Spinal cord (tissue), 10 donors: Measurements from ENCODE around the gene SRGAP2B. TPM values are rescaled to one million over a fixed set of nuclear protein-coding genes. Genes with fewer than 3 reads are reported as not detected.
"Not testable (repeated sequence)": the region's sequence is repeated elsewhere in the genome, so short reads cannot be mapped to it uniquely, and the experiment has no call there.

Source experiments
- DNase-seq, 6 donors: peaks; one replicate each; pipeline versions ENCODE4 v3.0.0 to v3.0.0-alpha.2; 2013 to 2015; ENCODE audit warnings: low spot score in 6 of 6, low read depth in 4 of 6
- H3K27ac ChIP-seq: one replicate; pipeline ENCODE4 v1.5.1; 2013; ENCODE audit warnings: low read depth, low read length, control low read depth
- H3K27me3 ChIP-seq: one replicate; pipeline ENCODE4 v1.6.1; 2013; ENCODE audit warnings: low read length; ENCODE audit not compliant: control insufficient read depth, insufficient read depth
- H3K36me3 ChIP-seq: one replicate; pipeline ENCODE4 v1.6.1; 2013; ENCODE audit warnings: low read length; ENCODE audit not compliant: control insufficient read depth, insufficient read depth
- H3K4me1 ChIP-seq: one replicate; pipeline ENCODE4 v1.6.1; 2013; ENCODE audit warnings: low read length; ENCODE audit not compliant: control insufficient read depth, insufficient read depth
- H3K4me3 ChIP-seq: one replicate; pipeline ENCODE4 v1.5.1; 2013; ENCODE audit warnings: low read depth, low read length, control low read depth
- H3K9me3 ChIP-seq: one replicate; pipeline ENCODE4 v1.6.1; 2013; ENCODE audit warnings: low read length; ENCODE audit not compliant: control insufficient read depth, insufficient read depth
- WGBS: methylation state at CpG from one replicate; pipeline ENCODE4 v1.1.5; 2013; ENCODE audit warnings: missing lambda C conversion rate; ENCODE audit not compliant: insufficient coverage; 5-methylcytosine and 5-hydroxymethylcytosine counted together
- polyA plus RNA-seq, 2 donors: library from polyadenylated mRNA; unstranded; fragments of 120-200 nt; gene quantifications; one replicate each; pipeline ENCODE4 v1.2.1, GENCODE V29; 2013; ENCODE audit not compliant: insufficient read length in 2 of 2
- small RNA-seq: library from RNA; depleted of rRNA; stranded (forward); fragments of <200 nt; gene quantifications from one replicate; pipeline ENCODE3, GENCODE V24; 2014; ENCODE audit warnings: low replicate concordance
- total RNA-seq, 2 donors: library from RNA; depleted of rRNA in 1 of 2; stranded (reverse); fragments of 120-200 nt in 1 of 2; fragments of >200 nt in 1 of 2; gene quantifications; one replicate each; pipeline versions ENCODE4 v1.2.3 to v1.2.4, GENCODE V29; 2013 to 2014
- donor health status: healthy.

Gene SRGAP2B
- total and polyA plus RNA-seq, 4 donors = 56.2 to 84.3 (median 64.9) TPM

DNA sequence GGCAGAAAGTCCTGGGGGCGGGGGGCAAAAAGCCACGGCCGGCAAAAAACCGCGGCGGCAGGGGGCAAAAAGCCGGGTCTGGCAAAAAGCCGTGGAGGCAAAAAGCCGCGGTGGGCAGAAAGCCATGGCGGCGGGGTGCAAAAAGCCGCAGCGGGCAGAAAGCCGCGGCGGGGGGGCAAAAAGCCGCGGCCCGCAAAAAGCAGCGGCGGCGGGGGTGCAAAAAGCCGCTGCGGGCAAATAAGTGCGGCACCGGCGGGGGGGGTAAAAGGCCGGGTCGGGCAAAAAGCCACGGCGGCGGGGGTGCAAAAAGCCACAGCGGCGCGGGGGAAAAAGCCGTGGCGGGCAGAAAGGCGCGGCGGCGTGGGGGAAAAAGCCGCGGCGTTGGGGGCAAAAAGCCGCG, 212.1 kb downstream of the SRGAP2B start:
- H3K27me3 ChIP-seq, H3K4me1 ChIP-seq, H3K36me3 ChIP-seq, H3K27ac ChIP-seq, H3K9me3 ChIP-seq: not testable (repeated sequence)
- DNase-seq = peak in 2 of 6 donors; percentile 0 to 50
- WGBS = 0% methylated on average over 18 of the region's 47 CpGs
- H3K4me3 ChIP-seq = peak overlapping the region; percentile 44

DNA sequence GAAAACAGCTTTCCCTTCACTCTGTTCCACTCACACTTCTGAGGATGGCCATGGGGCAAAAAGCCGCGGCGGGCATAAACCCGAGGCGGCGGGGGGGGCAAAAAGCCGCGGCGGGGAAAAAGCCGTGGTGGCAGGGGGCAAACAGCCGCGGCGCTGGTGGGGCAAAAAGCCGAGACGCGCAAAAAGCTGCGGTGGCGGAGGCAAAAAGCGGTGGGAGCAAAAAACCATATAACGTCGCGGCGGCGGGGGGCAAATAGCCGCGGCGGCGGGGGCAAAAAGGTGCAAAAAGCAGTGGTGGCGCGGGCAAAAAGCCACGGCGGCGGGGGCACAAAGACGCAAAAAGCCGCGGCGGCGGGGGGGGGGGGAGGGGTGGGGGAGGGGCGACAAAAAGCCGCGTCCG, 212.8 kb downstream of the SRGAP2B start:
- not testable (repeated sequence) for H3K4me3 ChIP-seq, H3K36me3 ChIP-seq, H3K9me3 ChIP-seq, H3K4me1 ChIP-seq, DNase-seq, H3K27me3 ChIP-seq, H3K27ac ChIP-seq
- WGBS = no CpG with 5 or more reads among the region's 42 CpGs

GRCh38 chr1:144858607-144859006, 236.5 kb downstream of the SRGAP2B start:
- WGBS = no CpG with 5 or more reads among the region's 3 CpGs

More at GRCh38 chr1:144858607-144859006, 236.5 kb downstream of the SRGAP2B start:
- H3K9me3 ChIP-seq, DNase-seq, H3K27ac ChIP-seq, H3K27me3 ChIP-seq, H3K4me3 ChIP-seq, H3K4me1 ChIP-seq, H3K36me3 ChIP-seq: not testable (repeated sequence)

Small RNAs within 50 kb of the gene (small RNA-seq; reads per million reads assigned to genes)
- not detected for gene AC242498.1

Other genes starting within 250 kb of the SRGAP2B start
- gene FAM72D, start 646 bp upstream of the SRGAP2B start, total RNA-seq = 1 to 10 TPM in 1 of 2 donors, under 1 TPM in 1; 0.94 to 1.6 TPM
- gene FAM72D, start 646 bp upstream of the SRGAP2B start, polyA plus RNA-seq = 1 to 10 TPM; 2.5 to 3.3 TPM
- gene PPIAL4D, start 146.8 kb upstream of the SRGAP2B start, total RNA-seq = not detected
- not detected for gene PPIAL4D, start 146.8 kb upstream of the SRGAP2B start, polyA plus RNA-seq